Stimulated activated CD8-positive, alpha-beta memory T cell treated with anti-CD3 and anti-CD28 coated beads, Interleukin-12 subunit alpha, Interleukin-12 subunit beta, amount 100 ng/mL, for 4 hours (primary cell): Measurements from ENCODE around the gene CDH9.
"Not testable (repeated sequence)": the region's sequence is repeated elsewhere in the genome, so short reads cannot be mapped to it uniquely, and the experiment has no call there.

ENCODE experiments used
- DNase-seq: peaks from one replicate; pipeline ENCODE4 v3.0.0-alpha.2; 2020; ENCODE audit warnings: low read depth

The CDH9 gene

GRCh38 chr5:26955161-26955560, 83.2 kb downstream of the CDH9 start:
- DNase-seq = no peak

DNA sequence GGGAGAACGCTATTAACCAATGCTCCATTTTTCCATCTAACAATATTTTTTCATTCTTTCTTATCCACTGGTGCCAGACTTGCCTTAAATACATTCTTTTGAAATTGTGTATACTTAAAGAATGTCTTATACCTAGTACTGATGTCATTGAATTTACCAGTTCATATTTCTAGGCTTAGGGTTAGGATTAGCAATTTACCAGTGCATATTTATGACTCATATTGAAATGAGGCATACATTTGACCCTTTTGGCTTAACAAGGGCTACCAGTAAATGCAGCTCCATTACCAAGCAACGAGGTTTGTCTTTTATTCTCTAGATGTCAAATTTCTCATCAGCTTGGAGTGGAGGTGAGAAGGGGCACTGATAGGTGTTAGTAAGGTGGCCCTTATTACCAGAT, 89.5 kb downstream of the CDH9 start:
- DNase-seq = no peak

GRCh38 chr5:26945901-26946300, 92.5 kb downstream of the CDH9 start:
- DNase-seq = no peak

DNA sequence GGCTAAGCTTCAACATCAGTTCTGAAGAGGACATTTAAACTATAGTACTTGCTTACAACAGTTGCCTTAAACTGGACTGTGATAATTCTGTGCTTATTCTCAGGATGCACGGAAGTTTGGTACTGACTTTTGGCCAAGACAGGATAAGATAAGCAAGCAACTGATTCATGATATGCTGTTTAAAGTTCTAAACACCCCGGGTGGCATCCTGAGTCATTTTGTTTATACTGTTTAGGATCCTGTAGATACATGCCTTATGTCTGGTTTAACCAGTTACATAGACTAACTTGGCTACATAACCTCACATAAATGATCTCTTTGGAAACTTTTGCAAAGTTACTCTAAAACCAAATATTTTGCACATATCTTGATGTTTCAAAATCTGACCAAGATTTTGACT, 95.9 kb downstream of the CDH9 start:
- DNase-seq = no peak

GRCh38 chr5:26940994-26941393, 97.4 kb downstream of the CDH9 start:
- DNase-seq = no peak

DNA sequence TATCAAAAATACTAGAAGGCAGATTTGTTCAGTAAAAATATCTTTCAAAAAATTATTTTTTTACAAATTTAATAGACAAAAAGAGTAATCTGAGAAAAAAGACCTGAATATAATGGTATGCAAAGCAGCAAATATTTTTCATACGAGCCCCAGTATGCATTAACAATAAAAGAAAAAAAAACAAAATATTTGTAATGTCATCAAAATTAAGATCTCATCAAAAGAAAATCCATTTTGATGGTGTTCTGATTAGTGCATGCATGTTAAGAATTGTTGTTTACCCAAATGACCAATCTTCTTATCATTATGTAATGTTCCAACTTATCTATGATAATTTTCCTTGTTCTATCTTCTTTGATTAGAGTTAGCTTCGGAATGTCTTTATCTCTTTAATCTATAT, 106.1 kb downstream of the CDH9 start:
- DNase-seq = no peak

DNA sequence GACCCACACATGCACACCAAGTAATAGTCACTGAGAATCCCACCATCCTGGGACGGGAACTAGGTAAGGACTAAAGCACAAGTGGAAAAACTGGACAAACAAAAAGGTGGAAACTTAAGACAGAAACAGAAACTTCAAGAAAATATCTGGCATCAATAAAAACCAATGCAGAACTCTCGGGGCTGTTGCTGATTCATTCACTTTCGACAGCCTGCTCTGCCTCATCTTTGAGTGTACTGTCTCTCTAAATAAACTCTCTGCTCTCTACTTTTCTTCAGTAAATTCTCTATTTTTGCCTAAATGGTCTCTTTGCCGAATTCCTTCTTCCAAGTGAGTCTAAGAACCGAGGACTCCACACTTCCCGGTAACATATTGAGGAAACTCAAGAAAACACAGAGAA, 116.9 kb downstream of the CDH9 start:
- no peak for DNase-seq

DNA sequence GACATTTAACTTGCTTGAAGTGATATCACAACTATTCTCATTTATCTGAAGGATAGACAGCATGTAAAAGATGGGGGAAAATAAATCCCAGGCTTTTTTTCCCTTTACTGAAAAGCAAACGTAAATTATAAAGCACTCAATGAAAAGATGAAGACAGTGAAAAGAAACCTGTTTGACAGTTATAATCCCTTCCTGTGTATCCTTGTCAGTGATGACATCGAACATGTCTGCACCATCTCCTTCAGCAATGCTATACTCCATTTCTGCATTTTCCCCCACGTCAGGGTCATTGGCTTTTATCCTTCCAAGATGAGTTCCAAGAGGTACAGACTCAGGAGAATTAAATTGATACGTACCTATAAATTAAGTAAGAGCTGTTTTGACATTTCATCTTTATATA, 134.9 kb downstream of the CDH9 start:
- no peak for DNase-seq

DNA sequence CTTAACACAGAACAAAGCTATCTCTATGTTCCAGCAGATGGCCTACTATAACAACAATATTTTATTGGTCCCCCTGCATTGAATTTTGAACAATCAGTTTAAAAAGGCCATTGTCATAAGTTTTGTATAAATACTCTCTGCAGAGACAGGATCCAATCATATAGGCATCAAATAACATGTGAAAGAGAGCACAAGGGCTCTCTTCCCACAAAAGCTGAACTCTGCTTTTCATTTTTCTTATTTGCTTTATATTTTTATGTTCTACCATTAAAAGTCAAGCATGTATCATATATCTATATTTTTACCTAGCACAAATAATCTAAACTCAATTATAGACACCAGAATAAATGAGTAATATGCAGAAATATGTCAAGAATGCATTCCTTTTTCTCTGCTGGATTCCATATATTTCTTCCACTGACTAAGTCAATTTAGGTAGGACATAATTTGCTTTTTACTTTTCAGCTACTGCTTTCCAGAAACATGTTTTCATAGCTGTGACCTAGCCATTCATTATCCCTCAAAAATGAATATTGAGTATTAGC, 143.6 kb downstream of the CDH9 start:
- DNase-seq = no peak

DNA sequence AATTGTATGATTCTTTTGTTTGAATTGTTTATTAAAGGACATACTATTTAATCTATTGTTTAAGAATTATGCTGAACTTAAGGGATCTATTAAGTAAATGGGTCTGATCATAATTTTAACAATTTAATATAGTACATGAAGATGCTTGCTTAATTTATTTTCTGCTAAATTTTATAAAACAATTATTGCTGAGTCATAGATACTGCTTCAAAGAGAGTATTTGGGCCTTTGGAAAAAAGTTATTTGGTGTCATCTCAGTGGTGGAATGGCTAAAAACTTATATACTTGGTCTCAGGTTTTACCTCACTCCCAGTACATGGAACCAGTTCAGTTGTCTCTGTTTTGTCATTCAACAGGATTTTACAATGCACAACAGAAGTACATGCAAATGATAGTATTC, 145.3 kb downstream of the CDH9 start:
- no peak for DNase-seq

- DNase-seq = no peak
These were observed 148.6 kb downstream of the CDH9 start for GRCh38 chr5:26889815-26890214.

- DNase-seq = no peak
These were observed 153.9 kb downstream of the CDH9 start for GRCh38 chr5:26884481-26884880.

GRCh38 chr5:26883375-26883774, 155.0 kb downstream of the CDH9 start:
- DNase-seq = no peak

- no peak for DNase-seq
These were observed 156.5 kb downstream of the CDH9 start for GRCh38 chr5:26881901-26882300.

DNA sequence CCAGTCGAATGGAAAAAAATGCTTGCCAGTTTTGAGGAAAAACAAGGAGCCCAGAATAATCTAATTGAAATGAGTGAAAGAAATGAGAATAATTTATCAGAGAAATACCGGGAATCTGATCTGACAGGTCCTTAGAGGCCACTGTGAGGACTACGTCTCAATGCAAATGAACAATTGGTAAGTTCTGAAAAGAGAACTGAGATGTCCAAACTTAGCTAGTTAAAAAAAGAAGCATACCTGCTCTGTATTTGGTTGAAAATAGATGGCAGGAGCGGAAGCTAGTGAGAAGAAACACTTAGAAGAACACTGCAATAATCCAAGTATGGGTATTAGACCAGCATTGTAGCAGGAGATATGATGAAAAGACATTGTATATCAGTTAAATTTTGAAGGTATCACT, 161.2 kb downstream of the CDH9 start:
- no peak for DNase-seq

DNA sequence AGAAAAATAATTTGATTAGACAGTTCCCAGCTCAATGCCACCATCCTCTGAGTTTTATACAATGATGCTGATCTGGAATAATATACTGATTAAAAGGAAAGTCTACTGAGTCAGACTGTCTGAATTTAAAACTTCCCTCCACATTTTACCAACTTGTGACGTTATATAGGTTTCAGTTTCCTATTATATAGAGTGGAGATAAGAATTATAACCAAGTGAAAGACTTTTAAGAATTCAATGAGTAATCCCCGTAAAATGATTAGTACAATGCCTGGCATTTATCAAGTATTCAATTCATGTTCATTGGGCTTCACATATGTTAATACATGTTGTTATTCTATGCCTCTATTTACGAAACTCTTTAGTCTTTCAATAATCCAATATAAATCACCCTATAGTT, 166.0 kb downstream of the CDH9 start:
- no peak for DNase-seq

DNA sequence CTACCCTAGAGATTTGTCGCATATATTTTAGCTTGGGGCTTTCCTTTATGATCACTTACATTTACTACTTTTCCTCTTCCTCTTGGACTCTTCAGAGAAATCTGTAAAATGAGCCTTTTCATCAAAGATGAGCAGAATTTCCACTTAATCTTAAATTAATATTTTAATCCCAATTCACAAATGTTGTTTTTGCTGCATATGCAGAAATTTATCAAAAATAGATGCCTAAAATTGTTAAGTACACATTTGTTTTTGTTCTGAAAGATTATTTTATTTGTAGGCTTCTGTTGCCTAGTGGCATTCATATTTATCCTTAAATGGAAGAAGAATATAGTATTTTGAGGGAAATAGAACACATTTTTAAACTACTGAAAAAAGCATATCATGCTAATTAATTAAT, 168.6 kb downstream of the CDH9 start:
- no peak for DNase-seq

DNA sequence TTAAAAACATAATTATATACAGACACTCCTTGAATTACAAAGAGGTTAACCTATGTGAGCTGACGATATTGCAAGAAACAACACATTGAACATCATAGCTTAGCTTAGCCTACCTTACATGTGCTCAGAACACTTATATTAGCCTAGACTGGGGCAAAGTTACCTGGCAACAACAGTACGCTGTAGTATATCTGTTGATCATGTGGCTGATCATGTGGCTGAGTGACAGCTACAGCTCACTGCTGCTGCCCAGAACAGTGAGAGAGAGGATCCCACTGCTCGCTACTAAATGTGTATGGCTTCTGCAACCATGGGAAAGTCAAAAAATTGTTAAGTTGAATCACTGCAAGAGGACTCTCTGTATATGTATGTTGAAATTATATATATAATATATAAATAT, 169.9 kb downstream of the CDH9 start:
- no peak for DNase-seq

GRCh38 chr5:26864061-26864460, 174.3 kb downstream of the CDH9 start:
- DNase-seq = no peak

DNA sequence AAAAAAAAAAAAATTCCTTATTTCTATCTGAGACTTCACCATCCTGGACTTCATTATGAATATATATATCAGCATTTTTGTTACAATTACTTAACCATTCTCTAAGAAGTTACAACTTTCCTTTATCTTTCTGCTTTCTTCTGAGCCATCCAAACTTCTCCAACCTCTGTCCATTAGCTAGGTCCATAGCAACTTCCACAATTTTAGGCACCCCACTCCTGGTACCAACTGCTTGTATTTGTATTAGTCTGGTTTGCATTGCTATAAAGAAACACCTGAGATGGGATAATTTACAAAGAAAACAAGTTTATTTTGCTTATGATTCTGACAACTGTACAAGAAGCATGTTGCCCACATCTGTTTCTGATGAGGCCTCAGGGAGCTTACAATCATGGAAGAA, 182.1 kb downstream of the CDH9 start:
- DNase-seq = no peak

- DNase-seq = not testable (repeated sequence)
These were observed 185.9 kb downstream of the CDH9 start for GRCh38 chr5:26852450-26852849.

DNA sequence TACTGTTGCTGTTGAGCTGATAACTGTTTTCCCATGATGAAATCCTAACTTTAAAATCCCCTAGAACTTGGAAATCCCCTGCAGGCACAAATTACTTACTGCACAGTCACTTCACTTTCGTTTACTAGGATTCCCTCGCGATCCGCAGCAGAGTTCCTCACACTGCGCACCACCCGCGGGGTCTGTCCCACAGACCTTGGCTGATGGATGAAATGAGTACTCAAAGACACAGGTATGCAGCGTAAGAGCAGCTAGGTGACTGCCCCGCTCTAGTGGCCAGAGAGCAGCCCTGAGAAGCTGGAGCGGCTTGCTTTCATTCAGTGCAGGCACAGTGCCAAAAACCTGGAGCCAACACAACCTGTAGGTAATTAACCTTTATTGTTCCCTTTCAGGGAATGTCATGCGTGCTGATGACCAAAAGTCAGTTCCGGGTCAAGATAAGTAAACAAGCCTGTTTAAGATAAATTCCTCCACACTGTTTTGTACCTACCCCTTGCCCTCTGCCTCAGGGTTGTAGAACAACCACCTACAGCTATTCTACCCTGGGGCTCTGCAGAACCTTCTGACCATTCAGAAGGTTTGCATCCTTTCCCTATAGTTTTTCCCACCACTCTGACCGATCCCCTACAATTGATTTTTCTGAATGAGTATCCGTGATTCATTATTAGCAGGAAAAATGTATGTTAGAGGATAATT, 191.2 kb downstream of the CDH9 start:
- DNase-seq = no peak

GRCh38 chr5:26843677-26844076, 194.7 kb downstream of the CDH9 start:
- DNase-seq = no peak

- no peak for DNase-seq
These were observed 204.8 kb downstream of the CDH9 start for GRCh38 chr5:26833596-26833995.
